Parathyroid adenoma (tissue), 2 donors: ENCODE data around the gene RFX2.

Experiments
- H2AFZ ChIP-seq: fragments of 300-600 bp; sonication (generic); one replicate; pipeline ENCODE4 v1.7.0; 2017; ENCODE audit warnings: antibody characterized with exemption, mild to moderate bottlenecking
- H3K27ac ChIP-seq: fragments of 300-600 bp; sonication (generic); one replicate; pipeline ENCODE4 v1.7.0; 2017
- H3K27me3 ChIP-seq: fragments of 300-600 bp; sonication (generic); one replicate; pipeline ENCODE4 v1.7.0; 2017; ENCODE audit warnings: low read length; ENCODE audit not compliant: control insufficient read depth, insufficient read depth
- H3K36me3 ChIP-seq: fragments of 300-600 bp; sonication (generic); one replicate; pipeline ENCODE4 v1.7.0; 2017; ENCODE audit warnings: low read length; ENCODE audit not compliant: control insufficient read depth, insufficient read depth
- H3K4me1 ChIP-seq: fragments of 300-600 bp; sonication (generic); one replicate; pipeline ENCODE4 v1.7.0; 2017; ENCODE audit warnings: control low read depth
- H3K4me2 ChIP-seq: fragments of 300-600 bp; sonication (generic); one replicate; pipeline ENCODE4 v1.7.0; 2017; ENCODE audit warnings: low read length
- H3K4me3 ChIP-seq: fragments of 300-600 bp; sonication (generic); one replicate; pipeline ENCODE4 v1.7.0; 2017; ENCODE audit warnings: low read depth, low read length
- H3K79me2 ChIP-seq: fragments of 300-600 bp; sonication (generic); one replicate; pipeline ENCODE4 v1.7.0; 2017; ENCODE audit warnings: control low read depth
- H3K9ac ChIP-seq: fragments of 300-600 bp; sonication (generic); one replicate; pipeline ENCODE4 v1.7.0; 2017; ENCODE audit warnings: mild to moderate bottlenecking
- H3K9me3 ChIP-seq: fragments of 300-600 bp; sonication (generic); one replicate; pipeline ENCODE4 v1.7.0; 2017; ENCODE audit warnings: low read length; ENCODE audit not compliant: control insufficient read depth
- CTCF ChIP-seq: fragments of 300-600 bp; sonication (generic); IDR thresholded peaks from one replicate; pipeline ENCODE4 v1.7.0; 2017; ENCODE audit warnings: antibody characterized with exemption, mild to moderate bottlenecking
- donor health status: primary hyperparathyroidism.

Gene RFX2

GRCh38 chr19:5973376-5973775, 136.9 kb downstream of the RFX2 start:
- H3K27me3 ChIP-seq: no peaks in the 10 kb centered on the region
- no peaks in the 10 kb centered on the region for H3K4me1 ChIP-seq
- H3K4me3 ChIP-seq: no peak overlapping the region
- no peak overlapping the region for H3K4me2 ChIP-seq
- H3K36me3 ChIP-seq: no peaks in the 10 kb centered on the region
- H3K27ac ChIP-seq: no peak overlapping the region
- H3K9ac ChIP-seq: no peak overlapping the region
- no peak for TF ChIP-seq CTCF
- no peaks in the 10 kb centered on the region for H3K9me3 ChIP-seq
- H3K79me2 ChIP-seq: peaks cover 75% of the 10 kb centered on the region
- no peak overlapping the region for H2AFZ ChIP-seq

GRCh38 chr19:5972355-5972731, 138.0 kb downstream of the RFX2 start:
- H3K4me2 ChIP-seq: no peak overlapping the region
- peaks cover 77% of the 10 kb centered on the region for H3K79me2 ChIP-seq
- H3K4me1 ChIP-seq: no peaks in the 10 kb centered on the region
- H3K4me3 ChIP-seq: no peak overlapping the region
- H3K9me3 ChIP-seq: no peaks in the 10 kb centered on the region
- no peak overlapping the region for H2AFZ ChIP-seq
- no peak overlapping the region for H3K27ac ChIP-seq
- H3K36me3 ChIP-seq: no peaks in the 10 kb centered on the region
- no peaks in the 10 kb centered on the region for H3K27me3 ChIP-seq
- TF ChIP-seq CTCF: no peak
- H3K9ac ChIP-seq: no peak overlapping the region

GRCh38 chr19:5971714-5972354, 138.5 kb downstream of the RFX2 start:
- H3K9me3 ChIP-seq: no peaks in the 10 kb centered on the region
- no peak overlapping the region for H3K27ac ChIP-seq
- no peaks in the 10 kb centered on the region for H3K36me3 ChIP-seq
- no peak overlapping the region for H3K4me2 ChIP-seq
- no peak overlapping the region for H3K4me3 ChIP-seq
- no peaks in the 10 kb centered on the region for H3K27me3 ChIP-seq
- H3K79me2 ChIP-seq: peaks cover 77% of the 10 kb centered on the region
- no peaks in the 10 kb centered on the region for H3K4me1 ChIP-seq
- no peak overlapping the region for H3K9ac ChIP-seq
- TF ChIP-seq CTCF: no peak
- no peak overlapping the region for H2AFZ ChIP-seq

GRCh38 chr19:5969476-5969875, 140.8 kb downstream of the RFX2 start:
- no peak overlapping the region for H3K4me3 ChIP-seq
- H3K27me3 ChIP-seq: no peaks in the 10 kb centered on the region
- H3K79me2 ChIP-seq: peaks cover 75% of the 10 kb centered on the region
- no peak overlapping the region for H2AFZ ChIP-seq
- H3K4me1 ChIP-seq: no peaks in the 10 kb centered on the region
- no peak for TF ChIP-seq CTCF
- H3K27ac ChIP-seq: no peak overlapping the region
- H3K9me3 ChIP-seq: no peaks in the 10 kb centered on the region
- H3K9ac ChIP-seq: no peak overlapping the region
- no peak overlapping the region for H3K4me2 ChIP-seq
- no peaks in the 10 kb centered on the region for H3K36me3 ChIP-seq
